ENCODE results near the gene LRRTM3.
A peak's percentile ranks its signal among the peaks of the same experiment; 100 is the strongest.

LRRTM3 gene

GRCh38 chr10:66925896-66926715, at the start of gene LRRTM3:
LRRTM3 (plus strand) TSS chr10:66926036.
- DNase-seq (ENCODE audit: low spot score), result peak; percentile 62

GRCh38 chr10:66877361-66877760, 48.5 kb upstream of the LRRTM3 start:
- no peak for DNase-seq (ENCODE audit: low spot score)

- no peak for DNase-seq (ENCODE audit: low spot score)
These were observed 45.5 kb upstream of the LRRTM3 start for GRCh38 chr10:66880292-66880691.

- DNase-seq (ENCODE audit: low spot score), result no peak
These were observed 45.0 kb upstream of the LRRTM3 start for GRCh38 chr10:66880826-66881225.

GRCh38 chr10:66881814-66882213, 44.0 kb upstream of the LRRTM3 start:
- DNase-seq (ENCODE audit: low spot score), result no peak

- no peak for DNase-seq (ENCODE audit: low spot score)
These were observed 43.6 kb upstream of the LRRTM3 start for GRCh38 chr10:66882271-66882670.

- DNase-seq (ENCODE audit: low spot score), result no peak
These were observed 39.0 kb upstream of the LRRTM3 start for GRCh38 chr10:66886848-66887247.

- DNase-seq (ENCODE audit: low spot score), result no peak
These were observed 37.6 kb upstream of the LRRTM3 start for GRCh38 chr10:66888237-66888636.

- no peak for DNase-seq (ENCODE audit: low spot score)
These were observed 33.0 kb upstream of the LRRTM3 start for GRCh38 chr10:66892871-66893270.

GRCh38 chr10:66910671-66911070, 15.2 kb upstream of the LRRTM3 start:
- no peak for DNase-seq (ENCODE audit: low spot score)

GRCh38 chr10:66916030-66916429, 9.8 kb upstream of the LRRTM3 start:
- no peak for DNase-seq (ENCODE audit: low spot score)

- DNase-seq (ENCODE audit: low spot score), result no peak
These were observed 8.7 kb upstream of the LRRTM3 start for GRCh38 chr10:66917104-66917503.

GRCh38 chr10:66919248-66919647, 6.6 kb upstream of the LRRTM3 start:
- no peak for DNase-seq (ENCODE audit: low spot score)

- no peak for DNase-seq (ENCODE audit: low spot score)
These were observed 1.0 kb upstream of the LRRTM3 start for GRCh38 chr10:66924674-66925345.

GRCh38 chr10:66925373-66925772, 463 bp upstream of the LRRTM3 start:
- DNase-seq (ENCODE audit: low spot score), result no peak

GRCh38 chr10:66926841-66927240, 1.0 kb downstream of the LRRTM3 start:
- DNase-seq (ENCODE audit: low spot score), result no peak

- no peak for DNase-seq (ENCODE audit: low spot score)
These were observed 1.6 kb downstream of the LRRTM3 start for GRCh38 chr10:66927251-66927935.

GRCh38 chr10:66927971-66928770, 2.3 kb downstream of the LRRTM3 start:
- DNase-seq (ENCODE audit: low spot score), result no peak

- no peak for DNase-seq (ENCODE audit: low spot score)
These were observed 2.9 kb downstream of the LRRTM3 start for GRCh38 chr10:66928776-66929175.

GRCh38 chr10:66929375-66929774, 3.5 kb downstream of the LRRTM3 start:
- no peak for DNase-seq (ENCODE audit: low spot score)

- no peak for DNase-seq (ENCODE audit: low spot score)
These were observed 5.6 kb downstream of the LRRTM3 start for GRCh38 chr10:66931340-66931948.

GRCh38 chr10:66931949-66932343, 6.1 kb downstream of the LRRTM3 start:
- no peak for DNase-seq (ENCODE audit: low spot score)
